GOT3 (cell line): ENCODE data around the gene LAMA4.
"Not testable (repeated sequence)": the region's sequence is repeated elsewhere in the genome, so short reads cannot be mapped to it uniquely, and the experiment has no call there.

Experiments
- DNase-seq: peaks from one replicate; lab custom pipeline; 2025; ENCODE audit warnings: mixed read lengths; lab: John Stamatoyannopoulos, UW

LAMA4 gene

GRCh38 chr6:112153926-112154607 is 100.3 kb downstream of the LAMA4 start:
- no peak for DNase-seq

- no peak for DNase-seq
Measured at GRCh38 chr6:112150363-112150762, 104.0 kb downstream of the LAMA4 start.

GRCh38 chr6:112149719-112150263 is 104.6 kb downstream of the LAMA4 start:
- DNase-seq: no peak

- no peak for DNase-seq
Measured at GRCh38 chr6:112149236-112149635, 105.1 kb downstream of the LAMA4 start.

GRCh38 chr6:112148103-112148502 is 106.3 kb downstream of the LAMA4 start:
- DNase-seq: no peak

- no peak for DNase-seq
Measured at GRCh38 chr6:112145080-112145573, 109.2 kb downstream of the LAMA4 start.

GRCh38 chr6:112144145-112144926 is 110.0 kb downstream of the LAMA4 start:
- no peak for DNase-seq

GRCh38 chr6:112141707-112142106 is 112.7 kb downstream of the LAMA4 start:
- no peak for DNase-seq

- no peak for DNase-seq
Measured at GRCh38 chr6:112139052-112139451, 115.3 kb downstream of the LAMA4 start.

GRCh38 chr6:112130878-112131277 is 123.5 kb downstream of the LAMA4 start:
- no peak for DNase-seq

- no peak for DNase-seq
Measured at GRCh38 chr6:112128208-112128607, 126.2 kb downstream of the LAMA4 start.

- no peak for DNase-seq
Measured at GRCh38 chr6:112123982-112124381, 130.4 kb downstream of the LAMA4 start.

GRCh38 chr6:112122756-112123155 is 131.6 kb downstream of the LAMA4 start:
- DNase-seq: no peak

GRCh38 chr6:112118034-112118433 is 136.3 kb downstream of the LAMA4 start:
- no peak for DNase-seq

- DNase-seq: no peak
Measured at GRCh38 chr6:112117554-112117953, 136.8 kb downstream of the LAMA4 start.

- no peak for DNase-seq
Measured at GRCh38 chr6:112116221-112116620, 138.1 kb downstream of the LAMA4 start.

- no peak for DNase-seq
Measured at GRCh38 chr6:112114577-112115223, 139.7 kb downstream of the LAMA4 start.

GRCh38 chr6:112113918-112114317 is 140.4 kb downstream of the LAMA4 start:
- no peak for DNase-seq

GRCh38 chr6:112113431-112113830 is 140.9 kb downstream of the LAMA4 start:
- no peak for DNase-seq

GRCh38 chr6:112109262-112109661 is 145.1 kb downstream of the LAMA4 start:
- DNase-seq: no peak

GRCh38 chr6:112106562-112106961 is 147.8 kb downstream of the LAMA4 start:
- no peak for DNase-seq

- not testable (repeated sequence) for DNase-seq
Measured at GRCh38 chr6:112106026-112106425, 148.3 kb downstream of the LAMA4 start.
